Left hindlimb (tissue), 1 donor: ENCODE measurements around the gene C12orf43.

Experiments
- DNase-seq: peaks from one replicate; pipeline ENCODE4 v3.0.0-alpha.2; 2018

The C12orf43 gene

GRCh38 chr12:120997448-120997847, 18.8 kb downstream of the C12orf43 start:
- no peak for DNase-seq

DNA sequence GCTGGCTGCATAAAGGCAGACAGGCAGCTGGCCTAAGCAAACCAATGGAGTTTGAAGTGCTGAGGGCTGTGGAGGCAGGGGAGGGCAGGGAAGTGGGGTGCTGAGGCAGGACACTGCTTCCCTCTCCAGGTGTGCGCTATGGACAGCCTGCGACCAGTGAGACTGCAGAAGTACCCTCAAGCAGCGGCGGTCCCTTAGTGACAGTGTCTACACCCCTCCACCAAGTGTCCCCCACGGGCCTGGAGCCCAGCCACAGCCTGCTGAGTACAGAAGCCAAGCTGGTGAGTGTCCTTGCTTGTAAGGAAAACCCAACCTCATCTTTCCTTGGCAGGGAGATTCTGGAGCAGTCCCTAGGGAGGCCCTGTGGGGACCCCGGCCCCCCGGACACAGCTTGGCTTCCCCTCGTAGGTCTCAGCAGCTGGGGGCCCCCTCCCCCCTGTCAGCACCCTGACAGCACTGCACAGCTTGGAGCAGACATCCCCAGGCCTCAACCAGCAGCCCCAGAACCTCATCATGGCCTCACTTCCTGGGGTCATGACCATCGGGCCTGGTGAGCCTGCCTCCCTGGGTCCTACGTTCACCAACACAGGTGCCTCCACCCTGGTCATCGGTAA, 20.0 kb downstream of the C12orf43 start:
- no peak for DNase-seq

DNA sequence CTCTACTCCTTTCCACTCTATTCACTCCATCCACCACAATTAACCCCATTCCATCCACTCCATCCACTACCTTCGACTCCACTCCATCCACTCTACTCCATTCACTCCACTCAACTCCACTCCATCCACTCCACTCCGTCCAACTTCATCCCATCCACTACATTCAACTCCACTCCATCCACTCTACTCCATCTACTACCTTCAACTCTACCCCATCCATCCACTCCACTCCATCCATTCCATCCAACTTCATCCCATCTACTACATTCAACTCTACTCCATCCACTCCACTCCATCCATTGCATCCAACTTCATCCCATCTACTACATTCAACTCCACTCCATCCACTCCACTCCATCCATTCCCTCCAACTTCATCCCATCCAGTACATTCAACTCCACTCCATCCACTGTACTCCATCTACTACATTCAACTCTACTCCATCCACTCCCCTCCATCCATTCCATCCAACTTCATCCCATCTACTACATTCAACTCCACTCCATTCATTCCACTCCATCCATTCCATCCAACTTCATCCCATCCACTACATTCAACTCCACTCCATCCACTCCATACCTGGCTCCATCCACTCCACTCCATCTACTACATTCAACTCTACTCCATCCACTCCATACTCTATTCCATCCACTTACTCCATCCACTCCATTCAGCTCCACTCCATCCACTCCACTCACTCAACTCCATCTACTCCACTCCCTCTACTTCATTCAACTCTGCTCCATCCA, 21.5 kb downstream of the C12orf43 start:
- DNase-seq = no peak

DNA sequence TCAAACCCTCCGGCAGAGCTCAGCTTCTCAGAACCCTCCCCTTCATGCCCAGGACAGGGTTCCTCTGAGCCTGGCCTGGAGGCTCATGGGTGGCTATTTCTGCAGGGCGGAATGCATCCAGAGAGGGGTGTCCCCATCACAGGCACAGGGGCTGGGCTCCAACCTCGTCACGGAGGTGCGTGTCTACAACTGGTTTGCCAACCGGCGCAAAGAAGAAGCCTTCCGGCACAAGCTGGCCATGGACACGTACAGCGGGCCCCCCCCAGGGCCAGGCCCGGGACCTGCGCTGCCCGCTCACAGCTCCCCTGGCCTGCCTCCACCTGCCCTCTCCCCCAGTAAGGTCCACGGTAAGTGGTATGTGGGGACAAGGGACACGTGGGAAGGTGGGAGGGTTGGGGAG, 22.2 kb downstream of the C12orf43 start:
- DNase-seq = no peak

DNA sequence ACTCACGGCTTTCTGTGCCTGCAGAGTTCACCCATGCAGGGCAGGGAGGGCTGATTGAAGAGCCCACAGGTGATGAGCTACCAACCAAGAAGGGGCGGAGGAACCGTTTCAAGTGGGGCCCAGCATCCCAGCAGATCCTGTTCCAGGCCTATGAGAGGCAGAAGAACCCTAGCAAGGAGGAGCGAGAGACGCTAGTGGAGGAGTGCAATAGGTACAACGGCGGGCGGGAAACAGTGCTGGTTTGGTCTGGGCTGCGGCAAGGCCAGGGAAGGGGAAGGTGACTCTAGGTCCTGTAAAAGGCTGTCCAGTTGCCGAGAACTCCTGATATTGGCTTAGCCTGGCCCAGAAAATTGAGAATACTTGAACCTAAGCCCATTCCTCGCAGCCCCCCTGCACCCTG, 22.8 kb downstream of the C12orf43 start:
- no peak for DNase-seq

DNA sequence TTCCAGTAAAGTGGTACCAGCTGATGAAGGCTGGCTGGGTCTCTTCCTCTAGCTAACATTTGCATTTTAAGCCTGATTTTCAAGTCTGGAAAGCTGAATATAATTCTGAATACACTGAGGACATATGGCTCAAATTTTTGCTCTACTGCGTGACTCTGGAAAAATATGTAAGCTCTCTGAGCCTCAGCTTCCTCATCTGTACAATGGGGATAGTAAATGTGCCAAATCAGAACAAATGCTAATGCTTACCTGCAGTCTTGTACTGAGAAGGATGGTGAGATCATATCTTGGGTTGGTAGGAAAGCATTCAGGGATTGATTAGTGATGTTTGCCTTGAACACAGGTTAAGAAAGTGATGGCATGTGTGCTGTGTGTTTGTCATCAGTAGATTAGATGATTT, 23.3 kb downstream of the C12orf43 start:
- no peak for DNase-seq

GRCh38 chr12:120991965-120992364, 24.3 kb downstream of the C12orf43 start:
- DNase-seq = no peak

DNA sequence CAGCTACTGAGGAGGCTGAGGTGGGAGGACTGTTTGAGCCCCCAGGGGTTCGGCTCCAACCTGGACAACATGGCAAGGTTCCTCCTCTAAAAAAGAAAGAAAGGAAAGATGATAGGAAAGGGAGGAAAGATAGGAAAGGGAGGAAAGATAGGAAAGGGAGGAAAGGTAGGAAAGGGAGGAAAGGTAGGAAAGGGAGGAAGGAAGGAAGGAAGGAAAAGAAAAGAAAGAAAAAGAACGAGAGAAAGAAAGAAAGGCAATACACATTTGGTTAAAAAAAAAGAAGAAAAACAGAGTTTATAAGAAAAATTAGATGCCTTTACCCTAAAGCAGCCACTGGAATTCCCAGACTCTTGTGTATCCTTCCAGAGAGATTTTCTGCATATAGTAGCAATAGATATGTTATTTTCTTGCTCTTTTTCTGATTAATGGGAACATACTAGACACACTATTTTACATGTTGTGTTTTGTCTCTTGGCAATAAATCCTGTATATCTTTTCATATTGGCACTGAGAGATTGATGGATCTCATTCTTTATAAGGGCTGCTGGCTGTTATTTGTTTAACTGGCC, 25.7 kb downstream of the C12orf43 start:
- no peak for DNase-seq

- DNase-seq = no peak
Measured at GRCh38 chr12:120989687-120990086, 26.6 kb downstream of the C12orf43 start.

GRCh38 chr12:120988658-120989057, 27.6 kb downstream of the C12orf43 start:
- DNase-seq = no peak

DNA sequence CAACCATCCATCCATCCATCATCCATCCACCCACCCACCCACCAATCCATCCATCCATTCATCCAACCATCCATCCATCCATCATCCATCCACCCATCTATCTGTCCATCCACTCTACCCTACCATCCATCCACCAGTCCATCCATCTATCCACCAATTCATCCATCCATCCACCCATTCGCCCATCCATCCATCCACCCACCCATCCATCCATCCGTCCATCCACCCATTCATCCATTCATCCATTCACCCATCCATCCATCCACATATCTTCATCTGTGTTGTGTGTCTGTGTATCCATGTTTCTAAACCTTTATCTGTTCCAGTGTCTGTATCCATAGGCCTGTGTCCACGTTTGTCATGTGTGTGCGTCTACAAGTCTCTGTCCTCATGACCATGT, 28.1 kb downstream of the C12orf43 start:
- no peak for DNase-seq

GRCh38 chr12:120984351-120984898, 31.9 kb downstream of the C12orf43 start:
- no peak for DNase-seq

DNA sequence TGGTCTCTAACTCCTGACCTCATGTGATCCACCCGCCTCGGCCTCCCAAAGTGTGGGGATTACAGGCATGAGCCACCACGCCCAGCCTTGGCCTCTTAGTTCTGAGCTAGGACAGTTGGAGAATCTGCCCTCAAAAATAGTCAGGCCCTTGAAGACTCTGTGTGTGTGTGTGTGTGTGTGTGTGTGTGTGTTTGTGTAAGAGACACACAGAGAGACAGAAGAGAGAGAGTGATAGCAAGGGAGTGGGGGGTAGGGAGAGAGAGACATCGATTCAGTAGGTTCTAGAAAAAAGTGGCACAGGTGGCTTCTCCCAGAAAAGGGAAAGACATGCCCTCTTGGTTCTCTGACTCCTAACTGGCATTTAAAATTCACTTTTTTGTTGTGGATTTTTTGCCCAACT, 32.5 kb downstream of the C12orf43 start:
- DNase-seq = no peak

DNA sequence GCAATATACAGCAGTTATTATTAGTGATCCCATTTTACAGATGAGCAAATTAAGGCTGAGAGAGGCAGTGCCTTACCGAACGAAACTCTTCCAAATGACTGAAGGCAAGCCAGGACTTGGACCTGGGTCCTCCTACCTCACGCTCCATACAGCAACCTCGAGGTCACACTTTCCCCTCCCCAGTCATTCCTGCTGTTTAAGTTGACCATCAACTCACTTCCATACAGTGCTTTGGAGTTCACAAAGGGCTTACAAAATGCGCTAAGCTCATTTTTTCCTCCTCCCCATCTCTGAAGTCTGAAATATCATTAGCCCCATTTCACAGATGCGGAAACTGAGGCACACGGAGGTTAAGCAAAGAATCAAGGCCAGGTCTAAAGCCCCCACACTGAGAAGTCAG, 33.6 kb downstream of the C12orf43 start:
- DNase-seq = no peak

GRCh38 chr12:120981407-120981941, 34.8 kb downstream of the C12orf43 start:
- no peak for DNase-seq

- no peak for DNase-seq
Measured at GRCh38 chr12:120980800-120981368, 35.4 kb downstream of the C12orf43 start.

GRCh38 chr12:120979862-120980696, 36.2 kb downstream of the C12orf43 start:
- DNase-seq = no peak

- no peak for DNase-seq
Measured at GRCh38 chr12:120979220-120979861, 36.9 kb downstream of the C12orf43 start.

- DNase-seq = no peak
Measured at GRCh38 chr12:120978296-120979219, 37.7 kb downstream of the C12orf43 start, which contains the start of gene HNF1A. Gene HNF1A (plus strand): TSS chr12:120978543. CDS start chr12:120978769, 226 bp downstream.

DNA sequence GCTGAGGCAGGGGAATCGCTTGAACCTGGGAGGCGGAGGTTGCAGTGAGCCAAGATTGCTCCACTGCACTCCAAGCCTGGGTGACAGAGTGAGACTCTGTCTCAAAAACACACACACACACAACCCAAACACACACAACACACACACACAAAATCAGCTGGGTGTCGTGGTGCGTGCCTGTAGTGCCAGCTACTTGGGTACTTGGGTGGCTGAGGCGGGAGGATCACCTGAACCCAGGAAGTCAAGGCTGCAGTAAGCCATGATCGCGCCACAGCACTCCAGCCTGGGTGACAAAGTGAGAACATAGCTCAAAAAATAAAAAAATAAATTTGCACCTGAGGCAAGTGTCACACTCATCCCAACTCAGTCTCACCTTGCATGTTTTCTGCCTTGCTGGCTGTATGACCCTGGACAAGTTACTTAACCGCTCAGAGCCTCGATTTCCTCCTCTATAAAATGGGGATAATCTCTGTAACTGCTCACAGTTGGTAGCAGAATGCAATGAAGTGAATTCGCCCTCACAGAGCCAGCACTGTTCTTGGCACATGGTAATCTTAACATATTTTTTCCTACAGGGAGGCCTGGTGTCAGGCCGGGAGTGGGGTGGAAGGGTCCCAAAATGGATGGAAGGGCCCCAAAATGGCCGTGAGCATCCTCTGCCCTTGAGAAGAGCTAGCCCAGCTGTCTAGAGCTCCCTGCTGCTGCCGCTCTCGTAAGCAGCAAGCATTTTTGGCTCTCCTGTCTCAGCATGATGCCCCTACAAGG, 38.6 kb downstream of the C12orf43 start:
- no peak for DNase-seq
